Activated T-helper 1 cell treated with anti-CD3 and anti-CD28 coated beads, Interleukin-2, amount 50 U/mL, for 16 hours (primary cell): Measurements from ENCODE around the gene PCID2.

ENCODE experiments used
- DNase-seq, 2 donors: peaks; one replicate each; pipeline ENCODE4 v3.0.0-alpha.2; 2020; ENCODE audit warnings: low read depth in 1 of 2, low spot score in 1 of 2

The PCID2 gene

DNA sequence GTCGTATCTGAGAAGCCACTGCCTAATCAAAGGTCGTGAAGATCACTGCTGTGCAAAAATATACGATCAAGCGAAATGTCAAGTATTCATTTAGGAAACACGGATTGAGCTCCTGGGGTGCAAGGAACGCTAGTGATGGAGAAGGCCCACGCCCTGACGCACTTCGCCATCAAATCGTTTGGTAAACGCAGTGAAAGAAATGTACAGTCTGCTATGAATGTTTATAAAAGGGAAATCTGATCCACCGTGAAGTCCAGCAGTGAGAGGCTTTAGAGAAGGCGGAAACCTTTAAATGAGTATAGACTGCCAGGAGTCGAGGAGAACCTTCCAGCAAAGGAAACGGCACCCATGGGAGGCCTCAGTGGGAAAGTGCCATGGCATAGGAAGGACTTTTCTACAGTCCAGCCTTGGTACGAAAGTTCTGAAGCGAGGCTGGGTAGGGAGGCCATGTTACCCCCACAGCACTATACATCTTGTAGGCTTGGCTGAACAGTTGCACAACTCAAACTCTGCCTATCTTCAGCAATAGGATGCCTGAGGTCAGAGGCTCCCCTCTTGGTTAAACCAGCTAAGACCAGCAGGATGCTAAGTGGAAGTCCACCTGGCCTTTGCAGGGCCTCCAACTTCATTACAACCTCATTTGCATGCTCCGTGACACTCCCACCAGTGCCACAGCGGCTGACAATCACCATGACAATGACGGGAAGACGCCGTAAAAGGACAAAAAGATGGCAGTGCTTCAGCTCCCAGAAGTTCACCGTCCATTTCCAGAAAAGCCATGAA, 20.4 kb downstream of the PCID2 start:
- DNase-seq: no peak

DNA sequence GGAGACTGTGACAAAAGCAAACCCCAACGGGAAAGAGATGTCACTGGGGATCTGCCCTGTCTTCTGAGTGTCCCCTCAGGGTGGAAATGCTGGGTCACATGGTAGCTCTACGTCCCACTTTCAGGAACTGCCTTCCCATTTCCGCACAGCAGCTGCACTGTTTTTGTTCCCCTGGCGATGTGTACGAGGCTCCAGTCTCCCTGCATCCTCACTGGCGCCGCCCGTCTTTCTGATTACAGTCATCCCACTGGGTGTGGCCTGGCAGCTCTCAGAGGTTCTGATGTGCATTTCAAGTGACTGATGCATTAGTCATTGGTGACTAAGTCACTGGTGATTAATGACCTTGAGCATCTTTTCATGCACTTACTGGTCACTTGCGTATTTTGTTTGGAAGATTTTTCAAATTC, 21.2 kb downstream of the PCID2 start:
- DNase-seq: peak in 1 of 2 donors; percentile 41

DNA sequence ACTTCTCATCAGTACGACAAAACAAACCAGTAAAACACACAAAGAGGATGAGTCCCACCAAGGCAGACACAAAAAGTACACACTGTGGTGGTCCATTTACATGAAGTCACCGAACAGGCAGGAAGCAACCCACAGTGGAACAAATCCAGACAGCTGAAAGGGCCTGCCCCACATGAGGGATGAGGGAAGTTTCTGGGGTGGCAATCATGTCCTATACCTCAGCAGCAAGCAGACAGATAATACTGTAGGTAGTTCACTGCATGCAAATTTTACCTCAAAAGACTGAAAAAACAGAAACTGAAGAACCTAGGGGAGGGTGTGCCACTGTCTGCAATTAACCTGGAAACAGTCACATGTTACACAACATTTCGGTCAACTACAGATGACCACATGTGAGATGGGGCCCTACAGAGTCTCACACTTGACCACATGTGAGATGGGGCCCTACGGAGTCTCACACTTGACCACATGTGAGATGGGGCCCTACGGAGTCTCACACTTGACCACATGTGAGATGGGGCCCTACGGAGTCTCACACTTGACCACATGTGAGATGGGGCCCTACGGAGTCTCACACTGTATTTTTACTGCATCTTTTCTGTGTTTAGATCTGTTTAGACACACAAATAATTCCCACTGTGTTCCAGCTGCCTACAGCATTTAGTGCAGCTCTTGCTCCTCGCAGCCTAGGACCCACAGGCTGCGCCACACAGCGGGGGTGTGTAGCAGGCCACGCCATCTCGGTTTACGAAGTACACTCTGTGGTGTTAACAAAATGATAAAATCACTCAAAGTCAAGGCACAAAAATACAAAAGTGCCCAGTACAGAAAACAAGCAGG, 22.2 kb downstream of the PCID2 start:
- no peak for DNase-seq

DNA sequence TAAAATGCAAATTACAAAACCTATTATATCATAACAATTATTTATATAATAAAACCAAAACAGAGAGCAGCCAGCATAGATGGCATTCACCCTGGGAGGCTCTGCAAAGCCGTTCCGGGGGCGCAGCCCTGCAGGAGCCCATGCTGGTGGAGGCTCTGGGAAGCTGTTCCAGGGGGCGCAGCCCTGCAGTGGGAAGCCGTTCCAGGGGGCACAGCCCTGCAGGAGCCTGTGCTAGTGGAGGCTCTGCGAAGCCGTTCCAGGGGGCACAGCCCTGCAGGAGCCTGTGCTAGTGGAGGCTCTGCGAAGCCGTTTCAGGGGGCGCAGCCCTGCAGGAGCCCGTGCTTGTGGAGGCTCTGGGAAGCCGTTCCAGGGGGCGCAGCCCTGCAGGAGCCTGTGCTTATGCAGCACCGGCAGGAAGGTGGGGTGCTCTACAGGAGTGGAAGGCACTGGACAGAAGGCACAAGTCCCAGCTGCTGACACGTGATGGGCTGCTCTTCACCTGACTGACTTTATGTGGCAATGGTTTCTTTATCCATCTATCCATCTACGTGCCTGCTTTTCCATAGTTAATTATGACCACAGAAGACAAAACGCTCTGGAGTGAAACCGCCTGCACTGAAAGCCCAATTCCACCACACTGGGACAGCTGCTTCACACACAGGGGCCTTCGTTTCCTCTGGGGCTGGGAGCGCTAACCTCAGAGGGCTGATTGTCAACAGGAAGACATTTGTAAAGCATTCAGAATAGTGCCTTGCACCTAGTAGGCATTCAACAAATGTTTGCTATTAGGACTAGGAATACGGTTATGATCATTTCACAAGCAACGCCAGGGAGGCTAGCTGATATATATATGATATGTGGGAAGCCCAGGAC, 23.7 kb downstream of the PCID2 start:
- no peak for DNase-seq

DNA sequence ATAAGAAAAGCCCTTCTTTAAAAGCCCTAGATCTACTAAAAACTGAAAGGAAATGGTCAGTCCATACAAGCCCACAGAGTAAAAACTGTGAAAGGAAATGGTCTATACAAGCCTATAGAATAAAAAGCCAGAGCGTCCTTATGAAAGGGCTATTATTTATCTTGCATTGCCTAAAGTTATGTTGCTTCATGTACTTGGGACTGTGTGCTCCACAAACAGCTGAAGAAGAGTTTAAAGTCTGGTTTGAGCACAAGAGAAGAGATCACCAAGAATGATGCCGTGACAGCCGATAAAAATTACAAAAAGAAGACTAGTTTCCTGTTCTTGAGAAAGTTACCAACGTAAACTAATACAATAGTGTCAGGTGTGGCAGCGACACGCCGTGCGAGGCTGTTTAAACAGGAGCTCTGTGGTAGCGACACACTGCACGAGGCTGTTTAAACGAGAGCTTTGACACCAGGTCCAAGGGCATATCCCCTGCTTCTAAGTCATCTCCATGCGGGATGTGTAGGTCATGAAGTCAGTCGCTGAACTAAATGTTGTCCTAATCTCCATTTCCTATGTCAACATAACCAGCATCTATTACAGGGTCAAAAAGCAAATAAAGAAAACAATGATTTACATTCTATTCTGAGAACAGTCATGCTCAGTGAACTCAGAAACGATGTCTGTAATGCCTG, 24.9 kb downstream of the PCID2 start:
- DNase-seq: no peak

DNA sequence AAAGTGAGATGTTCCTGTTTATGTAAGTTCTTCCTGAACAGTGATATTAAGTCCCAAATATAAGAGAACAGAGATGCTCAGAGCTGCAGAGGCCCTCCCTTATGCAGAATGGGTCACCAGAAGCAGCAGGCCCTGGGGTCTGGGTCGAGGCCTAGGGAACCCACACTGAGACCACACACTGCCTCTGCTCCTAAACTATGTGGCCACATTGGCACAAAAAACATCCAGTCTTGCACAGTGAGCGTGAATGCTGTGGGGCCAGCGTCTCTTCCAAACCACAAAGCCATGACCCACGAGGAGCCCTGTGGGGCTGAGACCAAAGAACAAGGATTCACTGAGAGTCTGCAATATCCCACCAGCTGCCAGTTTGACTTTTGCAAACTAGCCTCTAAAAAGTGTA, 26.4 kb downstream of the PCID2 start:
- DNase-seq: no peak

DNA sequence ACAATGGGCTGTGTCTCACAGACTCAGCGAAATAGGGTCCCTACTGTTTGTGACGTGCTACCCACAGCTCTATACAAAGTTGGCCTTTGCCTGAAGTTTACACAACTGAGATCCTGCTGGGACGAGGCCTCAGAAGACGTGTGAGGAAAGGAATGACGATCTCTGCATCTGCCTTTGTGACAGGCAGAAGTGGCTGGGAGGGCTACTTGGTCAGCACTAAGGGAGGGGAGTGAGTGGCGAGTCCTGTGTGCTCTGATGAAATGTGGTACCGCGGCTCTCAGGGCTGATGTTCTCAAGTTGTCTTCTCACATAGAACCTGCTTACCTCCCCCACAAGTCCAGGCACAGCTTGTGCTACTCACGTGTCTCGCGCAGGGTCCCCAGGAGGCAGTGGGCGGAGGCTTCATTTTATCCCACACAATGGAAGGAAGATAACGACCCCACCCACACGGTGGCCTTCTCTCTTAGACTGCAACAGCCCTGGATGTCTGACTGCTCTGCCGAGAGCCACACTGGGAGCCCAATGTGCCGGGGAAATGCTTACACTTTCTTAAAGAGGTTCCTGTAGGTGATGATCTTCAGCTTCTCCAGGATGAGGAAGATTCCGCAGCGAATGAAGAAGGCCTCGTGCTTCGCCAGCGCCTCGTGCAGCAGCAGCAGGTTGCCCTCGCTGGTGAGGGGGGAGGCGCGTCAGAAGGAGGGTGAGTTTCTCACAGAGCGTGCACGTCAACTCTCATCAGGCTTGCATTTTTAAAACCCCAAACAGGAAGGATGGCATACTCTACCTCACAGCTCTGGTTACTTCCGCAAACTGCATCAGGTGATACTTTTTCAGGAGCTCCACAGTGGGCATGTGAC, 28.9 kb downstream of the PCID2 start:
- no peak for DNase-seq

DNA sequence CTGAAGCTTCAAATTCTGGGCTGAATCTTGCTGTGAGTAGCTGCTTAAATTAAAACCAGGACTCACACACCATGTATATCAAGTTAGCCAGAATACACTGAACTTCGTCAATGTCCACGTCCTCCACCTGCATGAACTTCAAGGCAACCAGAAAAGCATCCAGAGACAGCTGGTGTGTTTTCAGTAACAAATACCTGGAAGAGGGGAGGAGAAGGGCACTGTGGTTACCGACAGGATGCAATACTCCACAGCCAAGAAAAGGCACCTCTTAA, 29.6 kb downstream of the PCID2 start:
- DNase-seq: no peak

DNA sequence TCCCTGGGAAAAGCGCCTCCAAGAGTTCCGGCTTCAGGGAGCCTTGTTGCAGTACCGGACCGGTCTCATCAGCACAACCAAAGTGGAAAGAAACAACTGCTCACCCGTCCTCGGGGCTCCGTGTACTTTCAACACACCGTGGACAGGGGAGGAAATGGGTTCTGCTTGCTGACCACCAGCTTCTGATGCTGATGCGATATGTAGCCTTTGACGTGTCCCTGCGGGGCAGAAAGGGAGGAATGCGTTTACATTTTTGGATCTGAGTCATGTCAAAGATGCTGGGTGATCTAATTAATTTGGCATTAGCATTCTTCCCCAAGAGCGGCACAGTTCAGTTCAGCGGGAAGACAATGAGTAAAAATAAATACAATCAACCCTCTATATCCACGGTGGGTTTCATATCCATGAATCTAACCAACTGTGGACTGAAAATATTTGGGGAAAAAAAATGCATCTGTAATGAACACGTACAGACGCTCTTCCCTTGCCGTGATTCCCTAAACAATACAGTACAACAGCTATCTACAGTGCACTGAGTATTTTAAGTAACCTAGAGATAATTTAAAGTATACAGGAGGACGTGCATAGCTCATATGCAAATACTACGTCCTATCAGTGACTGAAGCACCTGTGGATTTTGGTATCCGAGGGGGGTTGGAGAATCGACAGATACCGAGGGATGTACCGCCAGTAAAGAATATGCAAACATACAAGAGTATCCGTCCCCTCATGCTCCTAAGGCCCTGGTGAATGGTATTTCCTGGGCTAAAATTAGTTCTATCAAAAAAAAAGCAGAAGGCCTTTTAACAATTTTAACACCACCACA, 30.2 kb downstream of the PCID2 start:
- no peak for DNase-seq

DNA sequence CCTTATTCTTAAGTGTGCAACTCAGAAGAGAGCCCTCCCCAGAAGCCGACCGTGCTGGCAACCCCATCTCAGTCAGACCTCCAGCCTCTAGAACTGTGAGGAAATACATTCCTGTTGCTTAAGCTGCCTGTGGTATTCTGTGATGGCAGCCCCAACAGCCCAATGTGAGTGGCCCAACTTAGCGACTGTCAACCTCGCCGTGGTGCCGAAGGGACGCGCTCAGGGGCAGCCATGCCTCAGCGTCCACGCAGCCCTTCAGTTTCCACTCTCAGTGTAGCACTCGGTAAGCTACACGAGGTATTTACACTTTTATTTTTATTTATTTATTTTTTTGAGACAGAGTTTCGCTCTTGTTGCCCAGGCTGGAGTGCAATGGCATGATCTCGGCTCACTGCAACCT, 31.6 kb downstream of the PCID2 start:
- no peak for DNase-seq

DNA sequence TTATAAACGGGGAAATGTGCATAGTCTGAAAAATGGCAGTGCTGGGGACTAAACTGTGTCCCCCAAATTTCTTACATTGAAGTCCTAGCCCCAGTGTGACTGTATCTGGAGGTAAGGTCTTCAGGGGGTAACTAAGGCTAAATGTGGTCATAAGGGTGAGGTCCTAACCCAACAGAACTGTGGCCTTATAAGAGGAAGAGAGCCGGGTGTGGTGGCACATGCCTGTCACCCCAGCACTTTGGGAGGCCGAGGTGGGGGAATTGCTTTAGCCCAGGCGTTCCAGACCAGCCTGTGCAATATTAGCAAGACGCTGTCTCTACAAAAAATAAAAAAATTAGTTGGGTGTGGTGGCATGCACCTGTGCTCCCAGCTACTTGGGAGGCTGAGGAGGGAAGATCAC, 32.2 kb downstream of the PCID2 start:
- DNase-seq: no peak

DNA sequence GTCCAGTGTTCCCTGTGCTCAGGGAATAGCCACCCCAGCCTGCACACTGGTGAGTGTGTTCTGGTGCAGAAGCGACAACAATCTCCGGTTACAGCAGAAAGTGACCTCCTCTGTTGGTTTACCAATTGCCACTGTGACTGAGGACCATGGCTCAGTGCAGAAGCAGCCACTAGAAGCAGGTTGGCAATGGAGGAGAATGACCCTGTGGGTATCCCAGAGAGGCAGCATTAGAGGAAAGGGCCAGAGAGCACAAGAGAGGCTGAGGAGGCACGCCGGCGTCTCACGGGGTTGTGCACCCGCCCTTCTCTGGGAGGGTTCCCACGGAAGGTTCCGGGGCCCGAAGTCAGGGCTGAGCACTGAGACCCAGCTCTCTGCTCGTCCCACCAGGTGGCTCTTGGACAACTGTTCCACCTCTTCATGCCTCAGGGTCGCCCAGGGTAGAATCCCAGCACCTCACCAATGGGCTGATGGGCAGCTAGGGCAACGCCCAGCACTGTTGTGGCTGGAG, 36.0 kb downstream of the PCID2 start:
- no peak for DNase-seq

DNA sequence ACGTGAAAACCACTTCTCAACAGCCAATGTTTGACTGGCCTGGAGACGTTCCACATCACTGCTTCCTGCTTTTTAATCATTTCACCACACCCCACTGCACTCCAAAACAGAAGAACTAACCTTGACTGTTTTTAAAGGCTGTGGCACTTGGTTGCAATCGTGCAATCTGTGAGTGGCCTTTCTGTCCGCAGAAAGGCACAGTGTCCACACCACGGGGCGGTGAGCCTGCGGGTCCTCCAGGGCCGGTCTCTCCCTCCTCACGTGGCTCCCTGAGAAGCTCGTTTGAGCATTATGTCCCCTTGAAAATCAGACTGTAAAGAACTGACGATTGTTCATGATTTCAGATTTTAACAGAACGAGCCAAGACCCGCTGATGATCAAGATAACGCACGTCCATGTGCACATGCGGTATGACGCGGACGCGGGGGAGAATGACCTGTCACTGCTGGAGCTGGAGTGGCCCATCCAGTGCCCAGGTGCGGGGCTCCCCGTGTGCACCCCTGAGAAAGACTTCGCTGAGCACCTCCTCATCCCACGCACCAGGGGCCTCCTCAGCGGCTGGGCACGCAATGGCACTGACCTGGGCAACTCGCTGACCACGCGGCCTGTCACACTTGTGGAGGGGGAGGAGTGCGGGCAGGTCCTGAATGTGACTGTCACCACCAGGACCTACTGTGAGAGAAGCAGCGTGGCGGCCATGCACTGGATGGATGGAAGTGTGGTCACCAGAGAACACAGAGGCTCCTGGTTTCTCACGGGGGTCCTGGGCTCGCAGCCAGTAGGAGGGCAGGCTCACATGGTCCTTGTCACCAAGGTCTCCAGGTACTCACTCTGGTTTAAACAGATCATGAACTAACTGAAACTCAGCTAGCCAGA, 37.0 kb downstream of the PCID2 start:
- no peak for DNase-seq

DNA sequence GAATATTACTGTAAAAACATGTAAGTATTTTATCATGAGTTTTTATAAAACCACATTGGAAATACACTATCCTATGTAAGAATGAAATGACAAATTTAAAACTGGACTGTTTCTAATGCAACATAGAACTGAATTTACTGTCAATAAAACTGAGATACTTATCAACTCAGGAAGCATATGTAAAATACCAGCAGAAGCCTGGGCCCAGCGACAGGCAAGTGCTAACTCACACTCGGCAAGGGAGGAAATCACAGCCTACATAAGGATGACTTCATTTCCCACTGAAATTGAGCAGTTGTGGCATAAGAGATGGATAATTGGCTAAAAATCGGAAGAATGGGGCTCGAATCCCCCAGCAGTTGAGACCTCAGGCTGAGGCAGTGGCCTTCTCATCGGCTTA, 38.0 kb downstream of the PCID2 start:
- DNase-seq: no peak

DNA sequence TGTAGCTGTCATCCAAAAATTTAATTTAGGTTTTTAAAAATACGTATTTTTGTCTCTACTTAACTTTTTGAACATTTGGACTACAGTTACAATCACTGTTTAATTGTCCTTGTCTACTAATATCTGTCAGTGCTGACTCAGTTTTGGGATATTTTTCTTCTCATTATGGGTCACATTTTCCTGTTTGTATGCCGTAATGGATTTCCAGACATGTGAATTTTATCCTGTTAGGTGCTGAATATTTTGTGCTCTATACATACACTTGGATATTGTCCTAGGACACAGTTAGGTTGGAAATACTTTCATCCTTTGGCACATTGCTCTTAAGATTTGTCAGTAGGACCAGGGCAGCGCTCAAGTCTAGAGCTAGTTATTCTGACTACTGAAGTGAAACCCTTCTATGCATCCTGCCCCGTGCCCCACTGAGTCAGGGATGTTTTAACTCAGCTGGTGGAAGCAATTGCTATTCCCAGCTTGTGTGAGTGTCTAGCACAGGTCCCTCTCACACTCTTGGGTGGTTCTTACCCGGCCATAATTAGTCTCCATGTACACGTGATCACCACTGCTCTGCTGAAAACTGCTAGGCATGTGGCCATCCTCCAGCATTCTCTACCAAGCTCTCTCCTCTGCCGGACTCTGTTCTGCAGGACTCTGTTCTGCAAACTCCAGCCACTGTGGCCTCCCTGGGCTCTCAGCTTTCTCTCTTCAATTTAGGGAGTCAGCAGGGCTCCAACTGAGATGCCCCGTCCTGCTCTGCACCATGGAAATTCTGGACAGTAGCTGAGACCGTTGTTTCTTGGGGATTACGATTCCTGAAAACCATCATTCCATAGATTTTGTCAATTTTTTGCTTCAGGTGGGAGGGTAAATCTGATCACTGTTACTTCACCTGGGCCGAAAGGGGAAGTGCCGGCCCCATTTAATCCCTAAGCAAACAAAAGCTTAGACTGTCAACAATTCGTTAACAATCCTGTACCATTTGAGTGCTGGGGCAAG, 38.9 kb downstream of the PCID2 start:
- no peak for DNase-seq

DNA sequence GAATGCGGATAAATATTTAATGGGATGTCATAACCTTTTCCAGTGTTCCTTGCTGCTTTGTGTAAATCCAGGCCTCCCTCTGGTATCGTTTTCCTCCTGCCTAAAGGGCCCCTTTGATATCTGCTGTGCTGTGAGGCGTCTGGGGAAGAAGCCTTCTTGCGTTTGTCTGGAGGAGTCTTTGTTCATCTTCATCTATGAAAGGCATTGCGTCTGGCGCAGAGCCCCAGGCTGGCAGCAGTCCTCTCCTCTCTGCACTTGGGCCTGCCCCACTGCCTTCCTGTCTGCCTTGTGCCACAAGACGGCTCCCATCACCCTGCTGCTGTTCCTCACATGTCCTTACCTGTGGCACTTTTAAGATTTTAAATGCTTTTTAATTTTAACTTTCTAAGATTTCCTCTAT, 40.3 kb downstream of the PCID2 start:
- no peak for DNase-seq

DNA sequence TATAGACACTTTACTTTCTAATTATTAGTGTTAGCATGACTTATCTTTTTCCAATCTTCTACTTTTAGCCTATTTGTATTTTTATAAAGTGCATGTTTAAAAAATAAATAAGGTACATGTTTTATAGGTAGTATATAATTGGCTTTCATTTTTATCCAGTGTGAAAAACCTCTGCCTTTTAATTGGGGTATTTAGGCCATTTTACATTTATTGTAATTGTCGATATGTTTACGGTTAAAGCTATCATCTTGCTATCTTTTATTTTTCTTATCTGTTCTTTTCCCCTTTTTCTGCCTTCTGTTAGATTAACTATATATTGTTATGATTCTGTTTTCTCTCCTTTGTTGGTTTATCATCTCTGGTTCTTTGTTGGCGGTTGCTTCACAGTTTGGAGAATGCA, 40.9 kb downstream of the PCID2 start:
- DNase-seq: no peak
